ENCODE results near the gene L3MBTL4. TPM values are rescaled to one million over a fixed set of nuclear protein-coding genes. Genes with fewer than 3 reads are reported as not detected.
"Not testable (repeated sequence)": the region's sequence is repeated elsewhere in the genome, so short reads cannot be mapped to it uniquely, and the experiment has no call there.

L3MBTL4 gene
- total and polyA plus RNA-seq, 8 donors, result 2.5 to 15.1 (median 6.4) TPM

DNA sequence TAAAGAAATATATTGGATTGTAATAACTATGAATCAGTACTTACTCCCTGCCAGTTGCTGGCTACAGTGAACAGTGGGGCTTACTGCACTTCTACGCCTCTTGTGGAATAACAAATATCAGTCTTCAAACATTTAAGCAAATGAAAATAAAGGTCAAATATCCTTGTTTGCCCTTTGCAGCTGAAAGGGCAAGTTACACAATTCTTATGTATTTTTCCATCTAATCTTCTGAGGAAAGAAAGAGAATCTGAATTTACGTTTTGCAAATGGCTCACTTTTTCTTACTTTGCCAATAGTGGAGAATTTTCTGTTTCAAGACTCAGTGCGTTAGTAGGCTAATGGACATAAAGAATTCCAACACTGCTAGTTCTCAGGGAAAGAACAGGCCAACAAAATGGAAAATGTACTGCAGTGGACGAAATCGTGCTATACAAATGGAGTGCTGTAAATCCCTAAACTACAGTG, 362.2 kb downstream of the L3MBTL4 start:
- ATAC-seq, result no peak
- no peak for DNase-seq
- TF ChIP-seq CTCF (IDR thresholded peaks at IDR 0.05), result no peak
- no peak overlapping the region for H3K4me3 ChIP-seq
- H3K36me3 ChIP-seq, result no peaks in the 10 kb centered on the region
- peaks cover 0 to 4% (median 0%) of the 10 kb centered on the region in 3 donors for H3K4me1 ChIP-seq
- WGBS, 2 donors, result 62 to 65% methylated on average over 5 of the region's 5 CpGs
- no peak overlapping the region for H3K27ac ChIP-seq
- no peaks in the 10 kb centered on the region for H3K27me3 ChIP-seq
- intact Hi-C loops (cut with DNase I), result no loop called here
- no peaks in the 10 kb centered on the region for H3K9me3 ChIP-seq
- no peak for FAIRE-seq

DNA sequence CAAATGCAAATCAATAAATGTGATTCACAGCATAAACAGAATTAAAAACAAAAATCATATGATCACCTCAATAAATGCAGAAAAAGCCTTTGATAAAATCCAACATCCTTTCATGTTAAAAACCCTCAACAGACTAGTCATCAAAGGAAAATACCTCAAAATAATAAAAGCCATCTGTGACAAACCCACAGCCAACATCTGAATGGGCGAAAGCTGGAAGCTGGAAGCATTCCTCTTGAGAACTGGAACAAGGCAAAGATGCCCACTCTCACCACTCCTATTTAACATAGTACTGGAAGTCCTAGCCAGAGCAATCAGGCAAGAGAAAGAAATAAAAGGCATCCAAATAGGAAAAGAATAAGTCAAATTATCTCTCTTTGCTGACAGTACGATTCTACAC, 367.1 kb downstream of the L3MBTL4 start:
- H3K27me3 ChIP-seq; H3K9me3 ChIP-seq; DNase-seq; H3K27ac ChIP-seq; H3K4me1 ChIP-seq; intact Hi-C loops (cut with DNase I); H3K4me3 ChIP-seq; ATAC-seq; FAIRE-seq; H3K36me3 ChIP-seq: not testable (repeated sequence)
- 81 to 84% methylated on average over 2 of the region's 2 CpGs for WGBS, 2 donors

GRCh38 chr18:6044773-6045172, 369.9 kb downstream of the L3MBTL4 start:
- ATAC-seq (no peak), FAIRE-seq (no peak)

GRCh38 chr18:6044319-6044718, 370.4 kb downstream of the L3MBTL4 start:
- no peak for TF ChIP-seq CTCF (IDR thresholded peaks at IDR 0.05)
- 41 to 67% methylated on average over 1 of the region's 1 CpG for WGBS, 2 donors
- no peak for ATAC-seq

More at GRCh38 chr18:6044773-6045172, 369.9 kb downstream of the L3MBTL4 start:
- no peaks in the 10 kb centered on the region for H3K27me3 ChIP-seq
- H3K27ac ChIP-seq, result no peak overlapping the region
- no peaks in the 10 kb centered on the region for H3K4me1 ChIP-seq
- DNase-seq, result no peak
- no peaks in the 10 kb centered on the region for H3K36me3 ChIP-seq
- intact Hi-C loops (cut with DNase I), result no loop called here
- no peaks in the 10 kb centered on the region for H3K9me3 ChIP-seq
- H3K4me3 ChIP-seq, result no peak overlapping the region
- no peak for TF ChIP-seq CTCF (IDR thresholded peaks at IDR 0.05)

DNA sequence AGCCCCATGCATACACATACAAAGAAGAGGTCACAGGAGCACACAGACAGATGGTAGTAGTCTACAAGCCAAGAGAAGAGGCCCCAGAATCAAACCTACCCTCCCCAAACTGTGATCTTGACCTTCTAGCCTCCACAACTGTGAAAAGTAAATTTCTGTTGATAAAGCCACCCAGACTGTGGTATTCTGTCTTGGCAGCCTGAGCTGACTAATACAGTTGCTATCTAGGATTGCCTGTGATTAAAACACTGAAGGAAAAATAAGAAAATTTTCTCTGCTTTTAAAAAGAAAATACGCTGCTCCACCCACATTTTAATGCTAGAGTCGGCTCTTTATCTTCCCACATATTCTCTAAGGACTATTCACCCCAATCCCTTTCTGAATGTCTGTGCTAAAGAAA, 375.7 kb downstream of the L3MBTL4 start:
- H3K27ac ChIP-seq, result no peak overlapping the region
- no peaks in the 10 kb centered on the region for H3K9me3 ChIP-seq
- intact Hi-C loops (cut with DNase I), result no loop called here
- no peaks in the 10 kb centered on the region for H3K36me3 ChIP-seq
- no peaks in the 10 kb centered on the region for H3K4me1 ChIP-seq
- H3K4me3 ChIP-seq, result no peak overlapping the region
- FAIRE-seq, result no peak
- DNase-seq, result no peak
- no peak for ATAC-seq
- H3K27me3 ChIP-seq, result no peaks in the 10 kb centered on the region
- no peak for TF ChIP-seq CTCF (IDR thresholded peaks at IDR 0.05)
- WGBS, 2 donors, result 80 to 91% methylated on average over 2 of the region's 2 CpGs

More at GRCh38 chr18:6044319-6044718, 370.4 kb downstream of the L3MBTL4 start:
- DNase-seq, result no peak
- H3K9me3 ChIP-seq, result no peaks in the 10 kb centered on the region
- no peak for FAIRE-seq
- no peak overlapping the region for H3K4me3 ChIP-seq
- H3K27me3 ChIP-seq, result no peaks in the 10 kb centered on the region
- intact Hi-C loops (cut with DNase I), result no loop called here
- H3K27ac ChIP-seq, result no peak overlapping the region
- no peaks in the 10 kb centered on the region for H3K36me3 ChIP-seq
- no peaks in the 10 kb centered on the region for H3K4me1 ChIP-seq
